ENCODE data around the gene HSFX3.
"Not testable (repeated sequence)": the region's sequence is repeated elsewhere in the genome, so short reads cannot be mapped to it uniquely, and the experiment has no call there.

The HSFX3 gene

GRCh38 chrX:149541521-149542047, 8.1 kb downstream of the HSFX3 start:
- DNase-seq, result peak; percentile 31

DNA sequence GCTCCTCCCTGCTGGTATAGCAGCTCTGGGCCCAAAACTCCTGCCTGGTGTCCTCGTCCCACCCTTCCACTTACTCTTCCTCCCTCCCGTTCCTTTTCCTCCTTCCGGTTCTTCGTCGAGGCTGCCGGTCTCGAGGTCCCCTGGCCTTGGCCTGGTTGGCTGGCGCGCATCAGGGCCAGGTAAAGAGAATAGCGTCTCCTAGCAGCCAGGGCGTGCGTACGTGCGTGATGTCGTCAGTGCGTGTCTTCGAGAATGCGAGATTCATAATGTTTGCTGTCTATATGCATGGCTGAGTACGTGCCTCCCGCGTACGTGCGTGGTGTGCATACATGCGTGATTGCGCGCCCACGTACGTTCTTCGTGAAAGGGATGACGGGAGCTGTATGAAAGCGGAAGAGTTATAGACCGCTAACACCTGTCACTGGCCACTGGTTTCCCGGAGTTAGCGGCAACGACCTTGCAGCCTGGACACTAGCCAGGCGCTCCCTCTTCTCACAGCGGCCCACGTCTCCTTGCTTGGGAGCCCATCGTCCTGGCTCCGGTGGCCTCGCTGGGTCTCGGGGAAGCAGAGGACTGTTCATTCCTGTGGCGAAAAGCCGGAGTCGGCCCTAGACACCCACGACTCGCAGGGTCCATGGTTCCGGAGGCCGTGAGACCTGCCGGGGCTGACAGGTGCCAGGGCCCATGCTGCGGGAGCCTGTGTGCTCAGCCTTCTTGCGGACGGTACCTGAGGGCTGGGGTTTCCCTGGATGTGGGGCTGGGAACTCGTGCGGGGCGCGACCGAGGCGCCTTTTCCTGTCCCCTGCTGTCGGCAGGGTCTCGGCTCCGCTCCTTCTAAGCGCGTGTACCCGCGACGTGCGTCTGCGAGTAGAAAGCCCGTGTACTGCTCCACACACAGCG, 8.9 kb downstream of the HSFX3 start, which contains the start of gene EOLA1:
EOLA1 (plus strand) TSS at position 392 of the 900 bp plus-strand sequence. CDS start 4,619 bp downstream, outside the sequence.
- DNase-seq, result peak; percentile 96

DNA sequence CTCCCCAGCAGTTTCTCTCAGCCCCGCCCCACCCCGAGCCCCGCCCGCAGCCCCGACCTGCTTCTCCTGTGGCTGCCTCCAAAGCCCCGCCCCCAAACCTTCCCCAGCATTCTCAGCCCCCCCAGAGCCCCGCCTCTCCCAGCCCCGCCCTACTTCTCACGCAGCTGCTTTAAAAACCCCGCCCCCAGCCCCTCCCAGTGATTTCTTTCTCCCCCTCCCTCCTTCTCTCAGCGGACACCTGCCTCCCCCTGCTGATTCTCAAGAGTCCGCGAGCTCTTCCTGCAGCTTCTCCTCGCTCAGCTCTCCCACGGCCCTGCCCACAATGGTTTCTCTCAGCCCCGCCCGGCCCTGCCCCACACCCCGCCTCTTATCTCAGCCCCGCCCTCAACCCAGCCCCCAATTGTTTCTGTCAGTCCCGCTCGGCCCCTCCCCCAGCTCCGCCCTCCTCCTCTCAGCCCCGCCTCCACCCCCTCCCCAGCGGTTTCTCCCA, 9.5 kb downstream of the HSFX3 start:
- DNase-seq, result peak; percentile 79

DNA sequence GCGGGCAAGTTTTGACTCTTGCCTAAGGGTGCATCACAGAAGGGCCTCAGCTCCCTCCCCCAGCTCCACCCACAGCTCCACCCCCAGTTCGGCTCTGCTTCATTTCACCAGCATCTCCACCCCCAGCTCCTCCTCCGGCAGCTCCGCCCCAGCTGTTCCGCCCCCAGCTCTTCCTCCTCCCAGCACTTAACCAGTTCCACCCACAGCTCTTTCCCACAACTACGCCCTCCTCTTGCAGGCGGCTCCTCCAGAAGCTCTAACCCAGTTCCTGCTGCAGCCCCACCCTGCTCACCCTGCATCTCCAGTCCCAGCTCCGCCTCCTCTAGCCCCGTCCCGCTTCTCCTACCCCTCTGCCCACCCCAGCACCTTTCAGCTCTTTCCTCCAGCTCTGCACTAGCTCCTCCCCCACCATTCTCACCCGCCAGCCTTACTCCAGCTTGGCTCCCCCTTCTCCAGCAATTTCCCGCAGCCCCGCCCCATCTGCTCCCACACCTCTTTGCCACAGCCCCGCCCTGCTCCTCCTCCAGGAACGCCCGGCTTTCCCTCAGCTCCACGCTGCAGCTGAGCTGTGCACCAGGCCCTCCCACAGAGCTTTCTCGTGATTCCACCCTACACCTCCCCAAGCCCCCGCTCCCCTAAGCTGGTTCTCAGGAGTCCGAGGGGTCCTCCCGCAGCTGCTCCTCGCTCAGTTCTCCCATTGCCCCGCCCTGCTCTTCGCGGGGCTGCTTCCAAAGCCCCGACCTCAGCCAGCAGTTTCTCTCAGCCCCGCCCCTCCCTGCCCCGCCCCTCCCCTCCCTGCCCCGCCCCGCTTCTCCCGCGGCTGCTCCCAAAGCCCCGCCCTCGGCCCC, 10.2 kb downstream of the HSFX3 start:
- peak; percentile 93 for DNase-seq

DNA sequence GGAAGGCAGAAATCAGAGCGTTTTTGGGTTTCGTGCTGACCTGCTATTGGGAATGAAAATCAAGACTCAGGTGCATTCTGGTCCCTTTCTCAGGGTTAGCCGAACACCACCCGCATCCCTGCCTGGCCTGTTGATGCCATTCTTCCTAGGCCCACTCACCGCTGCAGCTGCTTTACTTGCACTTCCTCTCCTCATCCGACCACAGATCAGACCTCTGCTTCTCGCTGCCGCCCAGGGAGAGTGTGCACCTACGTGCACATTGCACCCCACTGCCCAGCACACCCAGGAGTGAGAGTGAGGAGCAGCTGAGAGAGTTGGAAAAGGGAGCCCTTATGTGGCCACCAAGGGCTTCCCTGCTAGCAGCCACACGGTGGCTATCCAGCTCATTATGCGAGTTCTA, 12.2 kb downstream of the HSFX3 start:
- DNase-seq, result not testable (repeated sequence)

DNA sequence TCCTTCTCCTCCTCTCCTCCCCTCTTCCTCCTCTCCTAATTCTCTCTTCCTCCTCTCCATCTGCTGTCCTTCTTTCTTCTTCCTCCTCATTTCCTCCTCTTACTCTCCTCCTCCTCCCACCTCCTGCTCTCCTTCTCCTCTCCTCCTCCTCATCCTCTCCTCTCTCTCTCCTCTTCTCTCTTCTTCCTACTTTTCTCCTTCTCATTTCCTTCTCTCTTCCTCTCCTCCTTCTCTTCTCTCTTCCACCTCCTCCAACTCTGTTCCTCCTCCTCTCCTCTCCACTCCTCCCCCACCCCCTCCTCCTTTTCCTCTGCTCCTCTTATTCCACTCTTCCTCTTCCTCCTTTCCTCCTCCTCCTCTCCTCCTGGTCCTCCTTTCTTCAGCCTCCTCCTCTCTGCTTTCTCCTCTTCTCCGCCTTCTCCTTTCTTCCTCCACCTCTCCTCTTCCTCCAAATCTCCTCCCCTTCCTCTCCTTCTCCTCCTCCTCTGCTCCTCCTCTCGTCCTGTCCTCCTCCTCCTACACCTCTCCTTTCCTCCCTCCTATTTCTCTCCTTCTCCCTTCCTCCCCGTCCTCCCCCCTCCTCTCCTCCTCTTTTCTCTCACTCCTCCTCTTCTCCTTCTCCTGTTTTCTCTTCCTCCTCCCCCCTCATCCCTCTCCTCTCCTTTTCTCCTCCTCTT, 14.7 kb downstream of the HSFX3 start:
- not testable (repeated sequence) for DNase-seq

DNA sequence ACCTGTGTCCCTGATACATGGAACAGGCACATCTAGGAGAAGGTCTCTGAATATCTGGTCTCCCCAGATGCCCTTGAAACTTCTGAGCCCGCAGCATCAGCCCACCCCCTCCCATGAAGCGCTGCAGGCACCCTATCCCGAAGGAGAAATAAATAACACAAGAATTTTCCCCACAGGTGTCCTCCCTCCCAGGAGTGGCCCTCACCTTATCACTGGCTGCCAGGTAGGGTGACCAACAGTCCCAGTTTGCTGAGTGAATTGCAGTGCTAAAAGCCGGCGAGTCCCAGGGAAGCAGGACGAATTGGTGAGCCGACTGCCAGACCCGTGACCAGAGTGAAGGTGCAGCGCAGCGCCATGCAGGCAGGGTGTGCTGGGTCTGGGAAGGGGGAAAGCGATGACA, 15.7 kb downstream of the HSFX3 start:
- not testable (repeated sequence) for DNase-seq

- not testable (repeated sequence) for DNase-seq
These were observed 16.9 kb downstream of the HSFX3 start for GRCh38 chrX:149532868-149533267.

DNA sequence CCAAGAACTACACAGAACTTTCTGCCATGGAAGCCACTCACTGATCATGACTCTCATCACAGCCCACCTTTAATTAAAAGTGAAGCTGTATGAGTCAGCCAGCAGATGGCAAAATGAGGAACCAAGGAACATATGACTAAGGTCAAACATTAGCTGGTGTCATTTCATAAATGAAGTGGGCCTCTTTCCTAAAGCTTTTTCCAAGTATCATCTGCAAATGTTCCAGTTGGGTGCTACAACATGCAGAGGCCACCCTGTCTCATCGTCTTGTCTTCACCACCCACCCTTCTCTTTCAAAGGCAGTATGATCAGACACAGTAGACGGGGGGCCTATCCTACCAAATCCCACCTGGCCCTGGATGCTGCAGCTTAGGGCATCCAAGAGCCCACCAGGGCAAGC, 18.1 kb downstream of the HSFX3 start:
- no peak for DNase-seq

GRCh38 chrX:149528381-149528780, 21.3 kb downstream of the HSFX3 start:
- DNase-seq, result no peak

DNA sequence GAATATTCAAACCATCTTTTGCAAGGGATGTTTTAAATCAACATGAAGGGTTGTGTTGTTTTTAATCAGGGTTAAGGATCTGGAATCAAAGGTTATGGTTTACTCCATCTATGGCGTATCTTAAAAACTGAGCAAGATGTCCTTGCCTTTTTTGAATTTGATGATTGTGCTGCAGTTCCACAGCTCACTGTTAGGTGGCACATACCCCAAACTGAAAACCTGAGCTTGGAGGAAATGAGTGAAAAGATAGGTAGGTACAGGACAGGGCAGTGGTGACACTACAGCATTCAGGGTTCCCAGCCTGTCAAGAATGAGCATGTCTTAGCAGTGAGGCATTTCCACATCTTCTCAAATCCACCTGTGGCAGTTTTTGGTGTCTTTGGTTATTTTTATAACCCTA, 22.0 kb downstream of the HSFX3 start:
- peak; percentile 60 for DNase-seq

GRCh38 chrX:149526318-149527033, 23.2 kb downstream of the HSFX3 start:
- not testable (repeated sequence) for DNase-seq

DNA sequence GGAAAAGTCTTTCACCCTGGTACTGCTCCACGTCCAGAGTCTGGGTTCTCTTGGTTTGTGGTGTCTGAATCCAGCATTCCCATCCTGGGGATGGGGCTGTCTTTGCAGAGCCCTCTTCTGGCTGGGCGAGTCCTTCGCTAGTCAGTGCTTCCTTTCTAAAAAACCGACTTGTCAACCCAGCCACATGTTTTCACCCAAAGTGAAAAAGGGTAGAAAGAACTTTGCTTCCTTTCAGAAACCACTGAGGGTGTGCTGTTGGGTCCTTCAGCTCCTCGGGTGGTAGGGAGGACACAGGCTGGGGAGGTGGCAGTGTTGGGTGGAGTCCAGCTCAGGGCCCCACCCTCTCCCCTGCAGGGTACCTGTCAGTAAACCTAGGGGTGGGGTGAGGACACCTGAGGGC, 23.8 kb downstream of the HSFX3 start:
- DNase-seq, result not testable (repeated sequence)

GRCh38 chrX:149525389-149525788, 24.3 kb downstream of the HSFX3 start:
- DNase-seq, result peak; percentile 74

DNA sequence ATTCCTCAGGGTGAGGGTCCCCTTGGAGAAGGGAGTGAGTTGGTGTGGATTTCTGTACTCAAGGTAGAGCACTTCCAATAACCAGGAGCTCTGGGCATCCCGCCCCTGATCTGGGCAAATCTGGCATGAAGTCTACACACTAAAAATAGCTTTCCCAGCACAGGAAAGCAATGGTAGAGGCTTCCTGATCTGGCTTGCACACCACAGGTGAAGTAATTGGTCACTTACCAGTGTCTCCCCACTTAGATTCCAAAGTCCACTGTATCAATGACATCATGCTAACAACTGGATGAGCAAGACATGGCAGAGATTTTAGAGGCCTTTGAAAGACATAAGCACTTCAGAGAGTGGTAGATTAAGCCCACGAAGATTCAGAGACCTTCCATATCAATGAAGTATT, 26.8 kb downstream of the HSFX3 start:
- DNase-seq, result no peak

GRCh38 chrX:149521438-149521837, 28.3 kb downstream of the HSFX3 start:
- no peak for DNase-seq

- DNase-seq, result peak; percentile 41
These were observed 29.0 kb downstream of the HSFX3 start for GRCh38 chrX:149520636-149521277.

DNA sequence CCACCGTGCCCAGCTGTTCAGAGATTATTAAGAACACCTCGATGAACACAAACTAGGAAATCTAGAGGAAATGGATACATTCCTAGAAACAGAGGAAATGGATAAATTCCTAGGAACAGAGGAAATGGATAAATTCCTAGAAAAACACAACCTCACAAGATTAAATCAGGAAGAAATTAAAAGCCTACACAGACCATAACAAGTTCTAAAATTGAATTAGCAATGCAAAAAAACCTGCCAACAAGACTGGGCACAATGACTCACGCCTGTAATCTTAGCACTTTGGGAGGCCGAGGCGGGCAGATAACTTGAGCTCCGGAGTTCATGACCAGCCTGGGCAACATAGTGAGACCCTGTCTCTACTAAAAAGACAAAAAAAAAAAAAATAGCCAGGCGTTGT, 31.5 kb downstream of the HSFX3 start:
- peak; percentile 64 for DNase-seq

DNA sequence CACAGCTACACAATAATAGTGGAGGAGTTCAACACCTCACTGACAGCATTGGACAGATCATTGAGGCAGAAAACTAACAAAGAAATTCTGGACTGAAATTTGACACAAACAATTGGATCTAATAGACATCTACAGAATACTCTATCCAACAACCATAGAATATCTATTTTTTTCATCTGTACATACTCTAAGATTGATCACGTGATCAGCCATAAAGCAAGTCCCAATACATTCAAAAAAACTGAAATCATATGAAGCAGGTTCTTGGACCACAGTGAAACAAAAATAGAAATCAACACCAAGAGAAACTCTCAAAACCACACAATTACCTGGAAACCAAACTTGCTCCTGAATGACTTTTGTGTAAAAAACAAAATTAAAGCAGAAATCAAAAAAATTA, 32.4 kb downstream of the HSFX3 start:
- no peak for DNase-seq

- DNase-seq, result peak; percentile 30
These were observed 33.1 kb downstream of the HSFX3 start for GRCh38 chrX:149516604-149517003.

- no peak for DNase-seq
These were observed 33.6 kb downstream of the HSFX3 start for GRCh38 chrX:149515954-149516602.
